Stimulated activated CD4-positive, alpha-beta T cell treated with anti-CD3 and anti-CD28 coated beads, Interleukin-1b, Interleukin-23, amount 100 ng/mL, for 1 hour (primary cell): ENCODE measurements around the gene ZNF423.

ENCODE experiments used
- DNase-seq, 2 donors: peaks; one replicate each; pipeline ENCODE4 v3.0.0-alpha.2; 2020; ENCODE audit warnings: low read depth in 2 of 2

The ZNF423 gene

GRCh38 chr16:49474741-49475140 lies 381.2 kb downstream of the ZNF423 start:
- no peak for DNase-seq

DNA sequence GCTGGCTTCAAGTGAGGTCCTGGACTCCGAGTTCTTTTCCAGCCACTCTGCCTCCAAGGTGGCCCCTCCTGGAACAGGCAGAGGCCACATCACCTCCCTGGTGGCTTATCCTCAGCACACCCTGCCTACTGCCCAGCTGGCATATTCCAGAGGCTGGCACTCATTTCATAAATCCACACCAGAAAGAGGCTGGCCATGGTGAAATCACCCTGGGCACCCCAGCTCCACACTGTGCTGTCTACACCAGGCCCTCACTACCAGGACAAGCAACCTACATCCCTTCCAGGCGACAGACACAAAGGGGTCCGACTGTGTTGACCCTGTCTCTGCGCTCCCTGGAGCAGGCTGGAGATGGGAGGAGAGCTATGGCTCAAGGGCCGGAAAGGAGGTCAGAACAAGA lies 382.1 kb downstream of the ZNF423 start:
- no peak for DNase-seq

DNA sequence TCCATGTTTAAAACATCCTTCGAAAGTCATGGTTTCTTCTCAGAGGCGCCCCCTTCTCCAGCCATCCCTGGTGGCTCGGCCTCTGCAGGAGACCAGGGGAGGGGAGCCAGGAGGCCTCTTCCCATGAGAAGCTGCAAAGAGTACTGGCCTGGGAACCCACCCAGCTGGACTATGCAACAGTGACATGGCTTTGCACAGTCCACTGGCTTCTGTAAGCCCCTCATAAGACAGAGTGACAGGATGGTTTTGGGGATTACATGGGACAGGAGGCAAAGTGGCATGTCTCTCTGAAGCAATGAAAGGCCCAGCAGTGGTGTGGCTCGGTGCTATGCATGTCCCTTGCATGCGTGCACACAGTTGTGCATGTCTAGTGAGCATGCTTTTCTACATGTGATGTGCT lies 382.8 kb downstream of the ZNF423 start:
- DNase-seq = no peak

GRCh38 chr16:49472598-49472997 lies 383.3 kb downstream of the ZNF423 start:
- no peak for DNase-seq

GRCh38 chr16:49471038-49471727 lies 384.7 kb downstream of the ZNF423 start:
- no peak for DNase-seq

DNA sequence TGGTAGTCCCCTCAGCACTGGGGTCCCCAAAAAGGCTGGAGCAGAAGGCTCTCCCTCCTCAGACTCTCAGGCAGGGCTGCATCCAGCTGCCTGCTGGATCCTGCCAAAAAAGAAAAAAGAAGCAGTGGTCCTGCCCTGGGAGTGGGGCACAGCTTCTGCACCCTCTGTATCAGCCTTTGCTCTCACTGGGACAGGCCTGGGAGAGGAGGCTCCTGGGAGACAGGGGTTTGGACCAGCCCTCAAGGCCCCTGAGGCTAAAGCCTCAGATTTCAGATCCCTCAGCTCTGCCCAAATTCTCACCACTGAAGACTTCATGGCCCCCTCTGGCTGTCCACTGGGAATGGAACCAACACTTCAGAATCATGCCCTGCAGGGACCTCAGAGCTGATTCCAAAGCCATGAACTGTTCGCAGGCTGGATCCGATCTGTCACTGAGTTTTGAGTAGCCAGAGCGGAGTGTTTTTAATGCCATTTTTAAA lies 385.4 kb downstream of the ZNF423 start:
- DNase-seq = no peak

DNA sequence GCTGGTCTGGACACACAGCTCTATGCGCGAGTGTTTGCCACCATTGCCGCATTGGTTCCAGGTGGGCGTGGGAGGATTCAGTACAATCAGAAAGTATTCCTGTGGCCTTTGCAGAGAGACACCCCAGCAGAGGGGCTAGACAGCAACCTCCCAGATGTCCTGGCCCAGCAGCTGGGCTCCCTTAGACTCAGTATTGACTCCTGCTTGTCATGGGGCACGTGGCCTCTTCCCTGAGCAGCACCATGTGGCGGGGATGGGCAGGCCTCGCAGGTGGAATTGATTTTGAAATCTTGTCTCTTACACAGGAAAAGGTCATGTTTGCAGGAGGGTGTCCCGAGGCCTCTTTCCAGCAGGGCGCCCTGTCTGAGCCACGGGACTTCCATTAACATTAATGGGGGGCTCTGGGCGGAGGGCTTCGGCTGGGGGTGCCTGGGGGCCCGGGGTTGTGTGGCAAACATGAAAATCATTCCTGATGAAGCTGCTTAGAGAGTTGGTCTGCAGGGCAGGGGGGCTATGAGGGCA lies 385.9 kb downstream of the ZNF423 start:
- DNase-seq = no peak

GRCh38 chr16:49469311-49469670 lies 386.6 kb downstream of the ZNF423 start:
- no peak for DNase-seq

DNA sequence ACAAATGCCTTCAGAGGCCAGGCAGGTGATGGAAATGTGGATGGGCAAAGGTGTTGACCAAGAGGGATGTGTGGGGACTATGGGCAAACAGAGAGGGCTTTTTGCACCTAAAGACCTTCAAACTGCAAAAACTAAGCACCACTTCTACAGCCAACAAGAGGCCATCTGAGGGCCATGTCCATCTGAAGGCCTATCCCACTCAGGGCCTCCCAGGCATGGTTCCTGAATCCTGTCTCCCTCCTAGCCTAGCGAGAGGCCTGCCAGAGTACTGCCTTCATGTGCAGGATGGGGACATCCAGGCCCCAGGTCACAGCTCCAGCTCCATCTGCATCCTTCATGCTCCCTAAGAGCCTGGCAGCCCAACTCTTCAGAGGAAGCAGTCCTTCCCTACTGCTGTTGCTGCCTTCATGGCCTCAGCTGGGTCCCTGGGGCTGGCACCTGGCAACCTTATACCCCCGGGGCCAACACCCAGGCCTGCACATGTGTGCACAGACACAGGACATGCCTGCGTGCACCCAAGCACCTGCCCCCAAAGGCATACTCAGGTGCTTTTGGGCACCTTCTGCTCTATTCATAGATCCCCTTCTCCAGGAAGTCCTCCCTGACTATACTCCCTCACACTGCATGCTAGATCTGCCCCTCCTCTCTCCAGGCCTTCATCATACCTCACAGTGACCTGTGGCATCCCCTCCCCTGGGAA lies 387.2 kb downstream of the ZNF423 start:
- no peak for DNase-seq

- no peak for DNase-seq
Observed at GRCh38 chr16:49467540-49468372, 388.2 kb downstream of the ZNF423 start.

DNA sequence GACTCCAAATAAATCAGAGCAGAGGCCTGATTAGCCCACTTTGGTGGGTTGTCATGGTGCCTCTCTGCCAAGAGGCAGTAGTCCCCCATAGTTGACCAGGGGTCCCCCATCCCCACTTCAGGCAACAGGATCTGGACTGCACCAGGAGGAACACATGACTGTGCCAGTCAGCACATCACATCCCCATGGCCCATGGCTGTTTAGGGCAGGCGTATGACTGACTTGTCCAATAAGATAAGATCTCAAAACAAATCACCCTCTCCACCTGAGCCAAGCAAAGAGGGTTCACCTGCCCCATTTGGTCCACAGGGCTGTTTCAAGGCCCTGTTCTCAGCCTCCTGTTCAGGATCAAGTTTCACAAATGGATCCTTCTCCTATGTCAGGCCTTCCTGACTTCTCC lies 389.0 kb downstream of the ZNF423 start:
- DNase-seq = no peak

GRCh38 chr16:49466529-49466831 lies 389.4 kb downstream of the ZNF423 start:
- no peak for DNase-seq

- DNase-seq = no peak
Observed at GRCh38 chr16:49465661-49466528, 390.0 kb downstream of the ZNF423 start.

GRCh38 chr16:49464877-49465504 lies 390.9 kb downstream of the ZNF423 start:
- DNase-seq = no peak

DNA sequence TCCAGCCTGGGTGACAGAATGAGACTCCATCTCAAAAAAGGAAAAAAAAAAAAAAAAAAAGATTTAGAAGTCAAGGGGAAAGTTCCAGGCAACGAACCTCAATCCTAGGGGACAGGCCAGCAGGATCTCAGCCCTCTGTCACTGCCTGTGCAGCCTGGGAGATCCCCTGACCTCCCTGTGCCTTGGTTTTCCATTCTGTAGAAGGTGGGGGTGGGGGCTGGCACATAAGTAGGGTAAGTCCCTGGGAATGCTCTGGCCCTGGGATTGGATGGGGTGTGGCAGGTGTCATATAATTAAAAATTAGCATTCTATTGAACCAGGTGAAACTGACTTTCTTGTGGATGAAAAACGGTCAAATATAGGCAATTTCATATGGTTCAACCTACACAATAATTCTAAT lies 391.8 kb downstream of the ZNF423 start:
- DNase-seq = no peak

DNA sequence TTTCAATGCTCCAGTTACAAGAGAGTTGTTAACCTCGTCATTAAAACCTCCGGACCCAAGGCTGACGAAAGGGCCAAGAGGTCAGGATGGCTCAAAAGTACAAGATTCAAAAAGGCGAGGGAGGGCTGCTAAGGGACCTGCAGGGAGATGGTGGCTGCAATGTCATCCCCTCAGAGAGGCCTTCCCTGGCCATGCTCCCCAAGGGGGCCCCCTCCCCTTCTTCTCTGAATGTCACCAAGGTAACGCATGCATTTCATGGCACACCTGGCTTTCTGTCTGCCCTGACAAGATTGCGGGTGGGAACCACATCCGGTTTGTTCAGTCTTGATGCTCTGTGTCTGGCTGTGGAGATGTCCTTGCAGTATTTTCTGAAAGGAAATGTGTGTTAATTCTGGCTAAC lies 392.4 kb downstream of the ZNF423 start:
- DNase-seq = peak in 1 of 2 donors; percentile 42

DNA sequence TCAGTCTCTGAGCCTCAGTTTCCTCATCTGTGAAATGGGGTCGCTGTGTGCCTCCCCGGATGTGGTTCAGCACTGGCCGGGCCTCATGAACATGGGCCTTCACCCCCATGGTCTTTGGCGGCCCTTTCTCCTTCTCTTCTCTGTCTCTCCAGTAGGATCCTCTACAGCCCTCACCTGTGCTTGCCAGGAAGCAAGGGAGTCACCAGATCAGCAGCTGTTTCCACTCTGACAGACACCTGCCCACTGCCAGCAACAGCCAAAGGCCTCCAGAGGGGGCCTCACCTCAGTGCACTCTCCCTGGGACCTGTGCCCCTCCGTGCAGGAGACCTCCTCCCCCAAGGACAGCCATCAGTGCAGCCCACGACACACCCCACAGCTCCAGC lies 392.9 kb downstream of the ZNF423 start:
- DNase-seq = no peak

DNA sequence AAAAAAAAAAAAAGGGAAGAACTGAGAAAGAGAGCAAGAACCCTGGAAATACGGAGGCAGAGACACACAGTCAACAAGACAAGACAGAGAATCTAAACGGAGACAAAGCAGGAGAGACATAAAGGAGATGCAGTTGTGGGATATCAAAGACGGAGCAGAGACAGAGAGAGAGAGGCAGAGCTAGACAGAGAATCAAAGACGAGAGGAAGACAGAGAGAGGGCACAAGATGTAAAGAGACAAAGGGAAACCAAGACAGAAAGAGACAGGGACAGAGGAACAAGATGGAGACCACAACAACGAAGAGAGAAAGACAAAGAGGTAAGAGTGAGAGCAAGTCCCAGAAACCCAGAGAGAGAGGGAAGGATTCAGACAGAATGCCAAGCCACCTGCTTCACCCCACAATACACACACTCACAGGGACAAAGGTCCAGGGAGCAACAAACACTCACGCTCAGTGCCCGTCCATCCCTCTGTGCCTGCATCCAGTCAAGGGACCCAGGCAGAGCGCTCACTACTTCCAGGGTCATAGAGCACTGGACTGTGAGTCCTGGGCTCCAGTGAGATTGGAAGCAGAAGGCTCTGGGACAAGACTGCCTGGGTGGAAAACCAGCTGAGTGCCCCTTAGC lies 393.4 kb downstream of the ZNF423 start:
- no peak for DNase-seq

DNA sequence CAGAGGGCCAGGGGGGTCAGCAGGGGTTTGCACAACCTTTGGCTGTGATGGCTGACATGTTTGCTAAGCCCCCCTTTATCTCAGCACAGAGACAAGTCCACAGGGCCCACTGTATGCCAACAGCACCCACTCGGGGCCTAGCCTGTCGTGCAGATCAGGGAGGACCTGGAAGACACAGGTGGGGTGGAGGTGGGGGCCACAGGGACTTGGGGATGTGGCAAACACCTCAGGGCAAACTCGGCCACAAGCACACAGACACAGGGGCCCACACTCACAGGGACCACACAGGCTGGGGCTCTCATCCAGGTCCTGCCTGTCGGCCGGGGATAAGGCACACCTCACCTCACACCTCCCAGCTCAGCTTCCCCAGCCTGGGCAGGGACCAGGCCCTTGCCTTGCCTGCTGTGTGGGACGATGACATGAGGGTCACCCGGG lies 394.4 kb downstream of the ZNF423 start:
- DNase-seq = no peak

DNA sequence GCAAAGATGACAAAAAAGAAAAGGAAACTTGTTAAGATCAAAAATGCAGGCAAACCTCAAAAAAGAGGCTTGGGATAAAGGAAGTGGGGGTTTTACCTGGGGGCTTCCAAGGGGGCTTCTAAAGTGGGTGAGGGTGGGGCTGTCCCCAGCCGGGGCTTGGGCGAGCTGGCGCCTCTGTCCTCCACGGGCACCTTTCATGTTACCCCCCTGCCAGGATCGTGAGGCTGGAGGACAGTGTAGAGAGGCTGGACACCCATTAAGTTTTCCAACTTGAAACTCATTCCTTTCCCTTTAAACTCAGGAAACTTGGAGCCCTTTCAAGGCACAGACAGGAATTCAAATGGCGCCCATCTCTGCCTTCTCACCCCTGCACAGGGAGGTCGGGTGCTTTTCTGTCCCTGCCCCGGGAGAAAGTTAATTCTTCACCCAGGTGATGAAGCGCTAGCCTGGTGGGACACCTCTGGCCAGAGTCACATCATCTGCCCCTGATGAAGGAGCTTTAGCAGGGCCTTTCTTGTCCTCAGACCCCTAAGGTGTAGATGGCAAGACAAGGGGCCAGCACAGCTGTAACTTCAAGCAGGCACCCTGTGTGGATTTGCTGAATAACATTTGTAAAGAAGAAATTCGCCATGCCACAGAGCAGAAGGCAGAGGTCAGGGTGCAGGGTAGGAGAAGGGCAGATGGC lies 395.0 kb downstream of the ZNF423 start:
- DNase-seq = no peak
